SK-N-MC (cell line): ENCODE data around the gene USP51.

ENCODE experiments used
- EZH2 ChIP-seq: fragments of 200-600 bp; sonication (generic); IDR thresholded peaks from one replicate; pipeline ENCODE4 v1.6.1; 2017; ENCODE audit warnings: antibody characterized with exemption
- POLR2AphosphoS5 ChIP-seq: IDR thresholded peaks from 2 replicates; pipeline ENCODE4 v1.6.1; 2012; ENCODE audit warnings: mild to moderate bottlenecking, low read depth, low read length, borderline replicate concordance

DNA sequence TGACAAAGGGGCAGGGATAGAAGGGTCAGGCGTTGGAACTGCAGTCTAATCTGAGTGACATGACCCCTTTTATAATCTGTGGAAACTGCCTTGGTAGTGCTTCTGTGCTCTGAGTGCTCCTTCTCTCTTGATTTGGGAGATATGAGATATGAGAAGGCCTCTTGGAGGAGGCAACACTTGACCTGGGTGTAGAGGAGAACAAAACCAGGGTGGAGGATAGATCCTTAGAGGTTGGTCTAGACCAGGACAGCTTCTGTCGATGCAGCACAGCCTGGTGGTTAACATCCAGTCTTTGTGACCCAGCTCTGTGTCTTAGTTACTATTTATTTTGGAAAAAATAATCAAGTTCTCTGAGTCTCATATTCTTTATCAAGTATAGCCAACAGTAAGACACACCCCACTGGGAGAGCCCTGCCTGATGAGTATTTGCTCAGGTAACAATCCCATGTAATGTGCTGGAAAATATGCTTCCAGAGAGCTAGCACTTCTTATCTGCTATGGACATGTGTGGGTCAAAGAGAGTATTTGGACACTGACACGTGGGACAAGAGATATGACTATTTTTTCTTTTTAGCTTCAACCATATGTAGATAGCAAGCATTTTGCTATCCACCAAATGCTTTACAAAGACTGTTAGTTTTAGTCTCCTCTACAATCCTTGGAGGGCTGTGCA, 9.1 kb downstream of the USP51 start:
- TF ChIP-seq EZH2 (no peak), POLR2AphosphoS5 (no peak)
